HG03565 (cell line): ENCODE measurements around the gene FXYD5.

ENCODE experiments used
- ATAC-seq: cut with Tn5 transposase; IDR thresholded peaks from one replicate; pipeline ENCODE4 v1.9.1; 2021; ENCODE audit warnings: mild to moderate bottlenecking, moderate library complexity; ENCODE audit not compliant: unreplicated experiment

FXYD5 gene

DNA sequence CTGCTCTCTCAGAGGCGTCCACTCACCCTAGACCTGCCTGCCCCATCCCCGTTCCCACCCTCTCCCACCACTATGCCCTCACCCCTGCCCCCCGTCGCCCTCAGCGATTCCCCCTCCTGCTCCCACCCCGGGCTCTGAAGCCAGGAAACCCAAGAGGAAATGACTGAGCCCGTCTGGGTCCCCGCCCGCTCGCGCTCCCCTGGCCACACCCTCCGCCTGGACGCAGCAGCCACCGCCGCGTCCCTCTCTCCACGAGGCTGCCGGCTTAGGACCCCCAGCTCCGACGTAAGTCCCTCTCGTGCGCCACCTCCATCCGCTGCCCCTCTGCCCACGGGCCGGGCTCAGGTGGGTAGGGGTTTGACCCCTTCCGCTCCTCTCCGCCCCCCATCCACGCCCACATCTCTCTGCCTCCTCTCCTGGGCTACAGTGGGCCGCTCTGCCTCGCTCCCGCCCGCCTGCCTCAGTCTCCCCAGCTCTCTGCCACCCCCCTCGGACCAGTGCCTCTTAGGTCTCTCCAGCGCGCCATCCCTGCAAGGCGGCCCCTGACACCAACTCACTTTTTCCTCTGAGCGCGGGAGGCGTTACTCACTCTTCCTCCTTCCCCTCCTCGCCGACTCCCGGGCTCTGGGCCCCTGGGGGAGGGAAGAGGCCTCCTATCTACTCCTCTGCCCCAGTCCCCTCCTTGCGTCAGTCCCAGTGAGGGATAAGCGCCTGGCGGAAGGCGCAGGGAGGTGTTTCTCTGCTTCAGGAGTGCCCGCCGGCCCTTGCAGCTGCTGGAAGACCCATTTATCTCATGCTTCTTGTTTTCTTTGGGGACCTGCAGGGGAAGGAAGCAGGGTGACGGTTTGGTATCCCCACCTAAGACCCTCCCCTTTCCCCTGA, at the start of gene FXYD5:
Gene FXYD5 (plus strand): TSS at position 211 of the 882 bp plus-strand sequence. CDS start 816 bp downstream, outside the sequence.
- no peak for ATAC-seq

GRCh38 chr19:35105047-35105410, 49.5 kb upstream of the FXYD5 start:
- ATAC-seq = no peak

- no peak for ATAC-seq
Measured at GRCh38 chr19:35105411-35106290, 48.9 kb upstream of the FXYD5 start.

- ATAC-seq = no peak
Measured at GRCh38 chr19:35106291-35106583, 48.3 kb upstream of the FXYD5 start.

- ATAC-seq = no peak
Measured at GRCh38 chr19:35106898-35107541, 47.5 kb upstream of the FXYD5 start.

- no peak for ATAC-seq
Measured at GRCh38 chr19:35107545-35107944, 47.0 kb upstream of the FXYD5 start.

DNA sequence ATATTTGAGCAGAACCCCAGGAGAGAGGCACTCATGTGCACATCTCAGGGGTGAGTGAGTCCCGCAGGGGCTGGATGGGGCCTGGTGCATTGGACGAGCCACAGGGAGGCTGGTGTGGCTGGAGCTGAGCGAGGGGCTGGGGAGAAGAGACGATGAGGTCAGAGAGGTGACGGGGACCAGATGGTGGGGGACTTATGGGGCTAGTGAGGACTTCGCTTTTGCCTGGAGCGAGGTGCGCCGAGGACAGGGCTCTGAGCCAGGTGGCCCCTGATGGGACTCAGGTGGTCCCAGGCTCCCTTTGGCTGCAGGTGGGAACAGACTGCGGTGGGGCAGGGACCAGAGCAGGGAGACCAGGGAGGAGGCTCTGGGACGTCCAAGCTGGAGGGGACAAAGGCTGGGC, 45.8 kb upstream of the FXYD5 start:
- ATAC-seq = no peak

DNA sequence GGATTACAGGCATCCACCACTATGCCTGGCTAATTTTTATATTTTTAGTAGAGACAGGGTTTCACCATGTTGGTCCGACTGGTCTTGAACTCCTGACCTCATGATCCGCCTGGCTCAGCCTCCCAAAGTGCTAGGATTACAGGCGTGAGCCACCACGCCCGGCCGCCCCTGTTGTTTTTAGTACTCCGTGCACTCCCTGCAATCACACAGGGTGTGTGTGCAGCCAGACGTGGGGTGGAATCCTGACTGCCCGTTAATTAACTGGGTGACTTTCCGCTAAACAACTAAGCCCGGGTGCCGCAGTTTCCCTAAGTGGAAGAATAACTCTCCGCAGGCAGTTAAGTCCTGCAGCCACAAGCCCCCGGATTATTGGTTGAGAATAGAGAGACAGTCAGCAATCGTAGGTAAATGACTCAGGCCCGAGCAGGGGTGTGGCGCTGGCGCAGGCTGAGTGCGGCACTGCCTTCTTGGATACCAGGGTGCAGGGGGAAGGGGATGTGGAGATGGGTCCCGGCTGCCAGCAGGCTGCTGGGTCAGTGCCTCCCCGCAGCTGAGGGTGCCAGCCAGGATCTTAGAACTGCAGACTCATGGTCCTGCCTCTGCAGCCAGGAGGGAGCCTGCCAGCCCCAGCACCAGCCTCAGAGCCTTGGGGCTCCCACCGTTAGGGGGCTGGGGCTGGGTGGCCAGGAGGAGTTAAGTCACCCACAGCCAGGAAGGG, 45.0 kb upstream of the FXYD5 start:
- ATAC-seq = no peak

- no peak for ATAC-seq
Measured at GRCh38 chr19:35110974-35111373, 43.6 kb upstream of the FXYD5 start.

- ATAC-seq = no peak
Measured at GRCh38 chr19:35112995-35113688, 41.4 kb upstream of the FXYD5 start.

GRCh38 chr19:35114353-35115176, 40.0 kb upstream of the FXYD5 start:
- no peak for ATAC-seq

GRCh38 chr19:35115177-35115951, 39.2 kb upstream of the FXYD5 start, which contains the start of gene FXYD3:
Gene FXYD3 (plus strand): TSS chr19:35115823. CDS start chr19:35119377, 3,554 bp downstream.
- no peak for ATAC-seq

- ATAC-seq = no peak
Measured at GRCh38 chr19:35116072-35116801, 38.3 kb upstream of the FXYD5 start.

GRCh38 chr19:35117116-35117515, 37.4 kb upstream of the FXYD5 start:
- no peak for ATAC-seq

- ATAC-seq = no peak
Measured at GRCh38 chr19:35117799-35118198, 36.7 kb upstream of the FXYD5 start.

- ATAC-seq = no peak
Measured at GRCh38 chr19:35118268-35119020, 36.1 kb upstream of the FXYD5 start.

- ATAC-seq = no peak
Measured at GRCh38 chr19:35119091-35119490, 35.4 kb upstream of the FXYD5 start.
